Lower lobe of right lung (tissue), 2 donors: ENCODE results near the gene ACHE. TPM values are rescaled to one million over a fixed set of nuclear protein-coding genes. Genes with fewer than 3 reads are reported as not detected.
"Not testable (repeated sequence)": the region's sequence is repeated elsewhere in the genome, so short reads cannot be mapped to it uniquely, and the experiment has no call there.

Experiments
- ATAC-seq, 2 donors: fragments of 200-7000 bp; cut with Tn5 transposase; one replicate each; pipeline ENCODE4 v1.9.1; 2020 to 2022; ENCODE audit warnings: mild to moderate bottlenecking in 2 of 2, moderate library complexity in 2 of 2
- DNase-seq: peaks from one replicate; pipeline ENCODE4 v3.0.0-alpha.2; 2020
- H3K27ac ChIP-seq: fragments of 200-600 bp; one replicate; pipeline ENCODE4 v1.8.0; 2022
- H3K27me3 ChIP-seq: fragments of 200-600 bp; one replicate; pipeline ENCODE4 v1.8.0; 2022; ENCODE audit warnings: low read depth
- H3K36me3 ChIP-seq: fragments of 200-600 bp; one replicate; pipeline ENCODE4 v1.8.0; 2022; ENCODE audit warnings: mild to moderate bottlenecking
- H3K4me1 ChIP-seq: fragments of 200-600 bp; one replicate; pipeline ENCODE4 v1.8.0; 2022
- H3K4me3 ChIP-seq: fragments of 200-600 bp; one replicate; pipeline ENCODE4 v1.8.0; 2022; ENCODE audit warnings: mild to moderate bottlenecking
- H3K9me3 ChIP-seq: fragments of 200-600 bp; one replicate; pipeline ENCODE4 v1.8.0; 2022
- CTCF ChIP-seq: fragments of 200-600 bp; IDR thresholded peaks from one replicate; pipeline ENCODE4 v1.8.0; 2022; ENCODE audit warnings: antibody characterized with exemption, mild to moderate bottlenecking
- intact Hi-C: fragments of 100-400 bp; cut with DNase I; formaldehyde crosslinking; loops from one replicate; pipeline ENCODE4 v1.11.0; 2022
- long read RNA-seq: library from polyadenylated mRNA; unstranded; transcript quantifications from one replicate; pipeline ENCODE4 v2.0.0, GENCODE V29; 2021
- total RNA-seq: library from RNA; stranded (reverse); fragmentation: NEBNext Ultra II Directional; extraction: Animal tissue kit (Norgen Biotek cat#: 25700); gene quantifications from one replicate; pipeline ENCODE4 v1.2.1, GENCODE V29; 2021
- donor health status: DM: no; HTN: yes; CAD: no; lungs with severe emphysema.

The ACHE gene
- 0.97 TPM for total RNA-seq
- long read RNA-seq, partial matches to known transcripts = 1 of 3 reads
- long read RNA-seq, other reads (novel, unspliced or antisense) = 1 of 3 reads

GRCh38 chr7:100895701-100895955 lies at the start of gene ACHE:
ACHE (minus strand) TSS chr7:100895888; CDS start chr7:100894232, 1,656 bp downstream.
- peak; percentile 3 to 44 for ATAC-seq
- H3K9me3 ChIP-seq = no peaks in the 10 kb centered on the region
- intact Hi-C loops = loop anchor here (5.0 kb wide), 1 partner anchor 162 kb away; no protein-coding TSS in a partner anchor

GRCh38 chr7:100944138-100944537 lies 48.5 kb upstream of the ACHE start:
- DNase-seq (no peak), ATAC-seq (no peak)
- H3K36me3 ChIP-seq = no peaks in the 10 kb centered on the region
- TF ChIP-seq CTCF = no peak
- intact Hi-C loops = no loop called here
- H3K27me3 ChIP-seq = peaks cover 8% of the 10 kb centered on the region
- no peak overlapping the region for H3K4me3 ChIP-seq
- H3K27ac ChIP-seq = no peak overlapping the region
- H3K4me1 ChIP-seq = no peaks in the 10 kb centered on the region
- peaks cover 6% of the 10 kb centered on the region for H3K9me3 ChIP-seq

More at GRCh38 chr7:100895701-100895955, at the start of gene ACHE:
- Histone ChIP-seq H3K4me1 (peaks cover 30% of the 10 kb centered on the region), H3K4me3 (peak within 1 kb of the TSS; percentile 58), H3K27ac (no peak within 1 kb of the TSS), H3K27me3 (peaks cover 67% of the 10 kb centered on the region), H3K36me3 (no peaks in the 10 kb centered on the region)
- no peak for DNase-seq
- no peak for TF ChIP-seq CTCF

- no peak for ATAC-seq
- no peak for DNase-seq
- Histone ChIP-seq H3K4me3 (no peak overlapping the region), H3K27me3 (peaks cover 6% of the 10 kb centered on the region), H3K27ac (no peak overlapping the region), H3K9me3 (peaks cover 6% of the 10 kb centered on the region), H3K36me3 (no peaks in the 10 kb centered on the region), H3K4me1 (no peaks in the 10 kb centered on the region)
- no peak for TF ChIP-seq CTCF
- intact Hi-C loops = no loop called here
Observed at GRCh38 chr7:100943693-100944092, 48.0 kb upstream of the ACHE start.

- Histone ChIP-seq H3K9me3 (peaks cover 6% of the 10 kb centered on the region), H3K4me1 (no peaks in the 10 kb centered on the region), H3K27me3 (peaks cover 6% of the 10 kb centered on the region), H3K36me3 (no peaks in the 10 kb centered on the region), H3K4me3 (no peak overlapping the region), H3K27ac (no peak overlapping the region)
- intact Hi-C loops = no loop called here
- DNase-seq (no peak), ATAC-seq (peak in 1 of 2 donors; percentile 37)
- TF ChIP-seq CTCF = no peak
Observed at GRCh38 chr7:100942045-100942774, 46.5 kb upstream of the ACHE start.

GRCh38 chr7:100936167-100936566 lies 40.5 kb upstream of the ACHE start:
- H3K27ac ChIP-seq, DNase-seq, intact Hi-C loops: not testable (repeated sequence)

GRCh38 chr7:100935381-100935780 lies 39.7 kb upstream of the ACHE start:
- H3K4me1 ChIP-seq, H3K27ac ChIP-seq, H3K9me3 ChIP-seq, DNase-seq, ATAC-seq, H3K4me3 ChIP-seq, intact Hi-C loops, H3K27me3 ChIP-seq, H3K36me3 ChIP-seq: not testable (repeated sequence)

More at GRCh38 chr7:100936167-100936566, 40.5 kb upstream of the ACHE start:
- H3K9me3 ChIP-seq, ATAC-seq, H3K4me1 ChIP-seq, H3K4me3 ChIP-seq, H3K36me3 ChIP-seq, H3K27me3 ChIP-seq: not testable (repeated sequence)
